Vagina (tissue), 2 donors: ENCODE measurements around the gene HSPD1. TPM values are rescaled to one million over a fixed set of nuclear protein-coding genes. Genes with fewer than 3 reads are reported as not detected.
A peak's percentile ranks its signal among the peaks of the same experiment; 100 is the strongest.

Experiments
- DNase-seq, 2 donors: peaks; one replicate each; pipeline ENCODE4 v3.0.0-alpha.2; 2017; ENCODE audit errors: extremely low spot score in 2 of 2
- H3K27ac ChIP-seq: fragments of 200-600 bp; sonication (generic); one replicate; pipeline ENCODE4 v1.5.1; 2019
- H3K27me3 ChIP-seq: fragments of 200-600 bp; sonication (generic); one replicate; pipeline ENCODE4 v1.5.1; 2019
- H3K36me3 ChIP-seq, 2 donors: fragments of 200-600 bp; sonication (generic); one replicate each; pipeline ENCODE4 v1.5.1; 2017 to 2019
- H3K4me1 ChIP-seq: fragments of 200-600 bp; sonication (generic); one replicate; pipeline ENCODE4 v1.5.1; 2019
- H3K4me3 ChIP-seq, 2 donors: fragments of 200-600 bp; sonication (generic); 1 replicate in 1 of 2; 2 replicates in 1 of 2; pipeline ENCODE4 v1.5.1; 2016 to 2019
- H3K9me3 ChIP-seq: fragments of 200-600 bp; sonication (generic); one replicate; pipeline ENCODE4 v1.5.1; 2019
- CTCF ChIP-seq, 3 experiments: fragments of 450-650 bp in 2 of 3; fragments of 200-600 bp in 1 of 3; sonication (generic) in 1 of 3; IDR thresholded peaks; one replicate each; pipeline ENCODE4 v1.5.1; 2017 to 2019; ENCODE audit warnings: antibody characterized with exemption in 3 of 3, mild to moderate bottlenecking in 2 of 3, moderate library complexity in 2 of 3
- POLR2A ChIP-seq, 2 donors: fragments of 450-650 bp; IDR thresholded peaks; one replicate each; pipeline ENCODE4 v1.6.1; 2017; ENCODE audit warnings: antibody characterized with exemption in 2 of 2, mild to moderate bottlenecking in 2 of 2, moderate library complexity in 2 of 2
- POLR2AphosphoS5 ChIP-seq, 2 donors: sonication (generic); formaldehyde crosslinking; IDR thresholded peaks; one replicate each; pipeline ENCODE4 v1.9.0; 2017; ENCODE audit warnings: antibody characterized with exemption in 2 of 2, mild to moderate bottlenecking in 2 of 2, low read depth in 1 of 2; ENCODE audit not compliant: insufficient read depth in 1 of 2
- intact Hi-C: fragments of 100-400 bp; cut with DNase I; formaldehyde crosslinking; loops from one replicate; pipeline ENCODE4 v1.15.1; 2023
- total RNA-seq: library from RNA; depleted of rRNA; stranded (reverse); fragments of >200 nt; gene quantifications from one replicate; pipeline ENCODE4 v1.2.3, GENCODE V29; 2016

Gene HSPD1
- total RNA-seq = 127 TPM

- intact Hi-C loops = loop anchor here (5.0 to 10.0 kb wide), 2 partner anchors 48 to 205 kb away; partner anchors contain the start of genes COQ10B and MARS2
Measured at GRCh38 chr2:197499594-197500502, at the start of gene HSPD1, which contains the start of gene HSPE1. Gene HSPD1 (minus strand): TSS chr2:197499840. CDS start chr2:197498848, 992 bp downstream. Gene HSPE1 (plus strand): TSS chr2:197500379. CDS start chr2:197500437, 58 bp downstream.

GRCh38 chr2:197548582-197548981, 48.9 kb upstream of the HSPD1 start:
- no peak for DNase-seq
- Histone ChIP-seq H3K36me3 (peaks cover 0 to 31% of the 10 kb centered on the region in 2 donors), H3K9me3 (no peaks in the 10 kb centered on the region), H3K4me3 (no peak overlapping the region), H3K27ac (no peak overlapping the region), H3K27me3 (no peaks in the 10 kb centered on the region), H3K4me1 (no peaks in the 10 kb centered on the region)
- TF ChIP-seq CTCF (IDR thresholded peaks at IDR 0.05) = no peak
- TF ChIP-seq POLR2A (IDR thresholded peaks at IDR 0.05) = no peak
- no peak for TF ChIP-seq POLR2AphosphoS5 (IDR thresholded peaks at IDR 0.05; ENCODE audit: insufficient read depth in 1 of 2, low read depth in 1 of 2)
- intact Hi-C loops = no loop called here

More at GRCh38 chr2:197499594-197500502, at the start of gene HSPD1, which contains the start of gene HSPE1:
- Histone ChIP-seq H3K36me3 (peaks cover 0 to 34% of the 10 kb centered on the region in 2 donors), H3K4me1 (peaks cover 53% of the 10 kb centered on the region), H3K4me3 (peak within 1 kb of the TSS; percentile 93 to 94), H3K27me3 (no peaks in the 10 kb centered on the region), H3K9me3 (no peaks in the 10 kb centered on the region), H3K27ac (peak within 1 kb of the TSS; percentile 100)
- TF ChIP-seq POLR2AphosphoS5 (IDR thresholded peaks at IDR 0.05; ENCODE audit: insufficient read depth in 1 of 2, low read depth in 1 of 2) (peak; percentile 96 to 100), CTCF (IDR thresholded peaks at IDR 0.05) (peak in 2 of 3 experiments; percentile 12 to 36), POLR2A (IDR thresholded peaks at IDR 0.05) (peak; percentile 89 to 97)
- DNase-seq = peak; percentile 99

- Histone ChIP-seq H3K4me3 (no peak overlapping the region), H3K4me1 (no peaks in the 10 kb centered on the region), H3K27ac (no peak overlapping the region), H3K36me3 (peaks cover 0 to 43% of the 10 kb centered on the region in 2 donors), H3K9me3 (no peaks in the 10 kb centered on the region), H3K27me3 (no peaks in the 10 kb centered on the region)
- no peak for DNase-seq
- intact Hi-C loops = no loop called here
- TF ChIP-seq POLR2AphosphoS5 (IDR thresholded peaks at IDR 0.05; ENCODE audit: insufficient read depth in 1 of 2, low read depth in 1 of 2) (no peak), CTCF (IDR thresholded peaks at IDR 0.05) (no peak), POLR2A (IDR thresholded peaks at IDR 0.05) (no peak)
Measured at GRCh38 chr2:197547163-197547900, 47.7 kb upstream of the HSPD1 start.

- no peaks in the 10 kb centered on the region for H3K9me3 ChIP-seq
- no peak overlapping the region for H3K27ac ChIP-seq
- no peak for TF ChIP-seq POLR2AphosphoS5 (IDR thresholded peaks at IDR 0.05; ENCODE audit: insufficient read depth in 1 of 2, low read depth in 1 of 2)
- TF ChIP-seq POLR2A (IDR thresholded peaks at IDR 0.05) = no peak
- no peak for TF ChIP-seq CTCF (IDR thresholded peaks at IDR 0.05)
- H3K4me1 ChIP-seq = peaks cover 6% of the 10 kb centered on the region
- H3K4me3 ChIP-seq = no peak overlapping the region
- H3K27me3 ChIP-seq = no peaks in the 10 kb centered on the region
- DNase-seq = no peak
- H3K36me3 ChIP-seq = peaks cover 0 to 34% of the 10 kb centered on the region in 2 donors
- intact Hi-C loops = no loop called here
Measured at GRCh38 chr2:197543206-197543605, 43.6 kb upstream of the HSPD1 start.
